B cell (primary cell): ENCODE measurements around the gene MCM3AP. TPM values are rescaled to one million over a fixed set of nuclear protein-coding genes. Genes with fewer than 3 reads are reported as not detected.

Experiments
- ATAC-seq: fragments of 200-7000 bp; cut with Tn5 transposase; one replicate; pipeline ENCODE4 v1.10.0; 2021; ENCODE audit warnings: low read depth, mild to moderate bottlenecking, moderate number of reproducible peaks, moderate library complexity
- CTCF ChIA-PET: fragments of 350-600 bp; sonication (Branson Sonifier 250); formaldehyde crosslinking; loops from one replicate; lab custom pipeline; 2021; ENCODE audit warnings: antibody characterized with exemption, inconsistent platforms; lab: Charles Lee
- POLR2A ChIA-PET: fragments of 350-600 bp; sonication (Branson Sonifier 250); formaldehyde crosslinking; loops from one replicate; lab custom pipeline; 2021; ENCODE audit warnings: antibody characterized with exemption; lab: Charles Lee
- DNase-seq: peaks from one replicate; pipeline ENCODE4 v3.0.0; 2013
- H2AFZ ChIP-seq: 2 replicates; pipeline ENCODE4 v1.6.1; 2012; ENCODE audit warnings: mild to moderate bottlenecking, low read depth, low read length; ENCODE audit not compliant: insufficient read depth, poor library complexity, severe bottlenecking
- H3K27ac ChIP-seq, 2 donors: 1 replicate in 1 of 2; 2 replicates in 1 of 2; pipeline ENCODE4 v1.5.1; 2012 to 2013; ENCODE audit warnings: low read length in 2 of 2, mild to moderate bottlenecking in 2 of 2, moderate library complexity in 1 of 2
- H3K27me3 ChIP-seq, 4 experiments: fragments of 200-600 bp in 1 of 4; sonication (generic) in 1 of 4; replicated peaks in 1 of 4; 1 replicate in 2 of 4; 2 replicates in 2 of 4; pipeline versions ENCODE4 v1.6.1 to v1.7.0; 2013 to 2016; ENCODE audit warnings: low read length in 3 of 4, mild to moderate bottlenecking in 2 of 4, mixed read lengths in 1 of 4, moderate library complexity in 1 of 4; ENCODE audit not compliant: insufficient read depth in 4 of 4, control insufficient read depth in 3 of 4; ENCODE audit errors: control extremely low read depth in 1 of 4
- H3K36me3 ChIP-seq, 2 experiments: replicated peaks in 1 of 2; 1 replicate in 1 of 2; 2 replicates in 1 of 2; pipeline versions ENCODE4 v1.6.1 to v1.7.1; 2013; ENCODE audit warnings: low read length in 1 of 2; ENCODE audit not compliant: insufficient read depth in 2 of 2, control insufficient read depth in 1 of 2; ENCODE audit errors: control extremely low read depth in 1 of 2, extremely low read depth in 1 of 2
- H3K4me1 ChIP-seq, 2 donors: fragments of 200-600 bp in 1 of 2; sonication (generic) in 1 of 2; 1 replicate in 1 of 2; 2 replicates in 1 of 2; pipeline versions ENCODE4 v1.5.1 to v1.6.1; 2013 to 2017; ENCODE audit warnings: low read length in 2 of 2; ENCODE audit not compliant: control insufficient read depth in 2 of 2, insufficient read depth in 2 of 2
- H3K4me2 ChIP-seq: replicated peaks from 2 replicates; pipeline ENCODE3; 2012; ENCODE audit warnings: mild to moderate bottlenecking, low read depth, low read length; ENCODE audit not compliant: poor library complexity, severe bottlenecking
- H3K4me3 ChIP-seq, 5 experiments: fragments of 200-600 bp in 1 of 5; sonication (generic) in 1 of 5; 1 replicate in 3 of 5; 2 replicates in 2 of 5; pipeline versions ENCODE4 v1.5.1 to v1.7.0; 2011 to 2016; ENCODE audit warnings: low read length in 4 of 5, mild to moderate bottlenecking in 4 of 5, low read depth in 2 of 5, control low read depth in 1 of 5, moderate library complexity in 1 of 5; ENCODE audit not compliant: insufficient read depth in 1 of 5; ENCODE audit errors: control extremely low read depth in 1 of 5, extremely low read depth in 1 of 5
- H3K79me2 ChIP-seq: fragments of 200-600 bp; sonication (generic); one replicate; pipeline ENCODE4 v1.6.0; 2016; ENCODE audit warnings: low read length; ENCODE audit not compliant: control insufficient read depth, insufficient read depth
- H3K9ac ChIP-seq: fragments of 200-600 bp; sonication (generic); 2 replicates; pipeline ENCODE4 v1.6.1; 2017; ENCODE audit warnings: mild to moderate bottlenecking, low read length, moderate library complexity
- H3K9me3 ChIP-seq, 3 donors: one replicate each; pipeline versions ENCODE4 v1.6.1 to v1.7.1; 2013; ENCODE audit warnings: low read length in 2 of 3; ENCODE audit not compliant: control insufficient read depth in 2 of 3, insufficient read depth in 1 of 3; ENCODE audit errors: control extremely low read depth in 1 of 3
- H4K20me1 ChIP-seq: 2 replicates; pipeline ENCODE4 v1.6.0; 2012; ENCODE audit warnings: mild to moderate bottlenecking, low read length; ENCODE audit not compliant: insufficient read depth, control insufficient read depth, poor library complexity, severe bottlenecking
- H3K27ac Mint-ChIP-seq: one replicate; pipeline ENCODE4 v1.8.0; 2021; ENCODE audit warnings: mixed read lengths
- H3K27me3 Mint-ChIP-seq: one replicate; pipeline ENCODE4 v1.8.0; 2021; ENCODE audit warnings: mixed read lengths
- H3K4me1 Mint-ChIP-seq: one replicate; pipeline ENCODE4 v1.8.0; 2021; ENCODE audit warnings: mixed read lengths
- H3K4me3 Mint-ChIP-seq: one replicate; pipeline ENCODE4 v1.8.0; 2021; ENCODE audit warnings: mixed read lengths
- H3K9me3 Mint-ChIP-seq: one replicate; pipeline ENCODE4 v1.8.0; 2022; ENCODE audit warnings: mixed read lengths; ENCODE audit not compliant: insufficient read depth
- EZH2 ChIP-seq: IDR thresholded peaks from 2 replicates; pipeline ENCODE4 v1.6.1; 2012; ENCODE audit warnings: borderline replicate concordance, low read depth, mild to moderate bottlenecking, moderate library complexity, low read length; ENCODE audit not compliant: insufficient read depth, poor library complexity, severe bottlenecking
- WGBS: methylation state at CpG from one replicate; pipeline ENCODE4 v1.1.5; 2013; ENCODE audit warnings: missing lambda C conversion rate; ENCODE audit not compliant: insufficient coverage; 5-methylcytosine and 5-hydroxymethylcytosine counted together
- intact Hi-C: fragments of 100-400 bp; cut with micrococcal nuclease; formaldehyde crosslinking; loops from one replicate; pipeline ENCODE4 v1.10.0; 2022
- polyA plus RNA-seq: library from polyadenylated mRNA; depleted of rRNA; stranded (reverse); fragments of >200 nt; gene quantifications from 2 replicates; pipeline ENCODE4 v1.2.3, GENCODE V29; 2012
- total RNA-seq, 2 donors: library from RNA; stranded (reverse); fragments of 120-200 nt in 1 of 2; gene quantifications; 1 replicate in 1 of 2; 2 replicates in 1 of 2; pipeline versions ENCODE4 v1.2.3 to v1.2.4, GENCODE V29; 2013 to 2022
- TF ChIP-seq, protein P1 (sequence below): fragments of 200-600 bp; IDR thresholded peaks from one replicate; pipeline ENCODE4 v1.8.0; 2022; ENCODE audit warnings: antibody characterized with exemption, mild to moderate bottlenecking

Gene MCM3AP
- total and polyA plus RNA-seq, 2 donors (not counting 1 experiment from before 2014, with no cell fraction given), result 61.7 to 180 TPM

DNA sequence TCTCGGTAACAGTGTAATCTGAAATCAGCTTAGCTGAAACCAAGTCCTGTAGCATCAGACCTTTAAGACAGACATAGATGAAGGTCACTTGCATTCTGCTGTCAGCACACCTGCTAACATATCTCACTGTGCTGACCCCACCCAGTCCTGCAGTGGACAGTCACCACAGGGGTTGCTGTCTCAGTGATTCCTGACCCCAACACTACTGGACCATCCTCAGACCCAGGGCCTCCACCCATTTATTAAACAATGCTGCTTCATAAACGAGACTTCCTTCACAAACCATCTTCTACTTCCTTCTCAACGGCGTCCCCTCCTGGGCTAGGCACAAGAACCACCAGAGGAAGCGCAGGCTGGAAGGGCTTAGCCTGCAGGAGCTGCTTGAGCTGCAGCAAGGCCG, 39.1 kb downstream of the MCM3AP start:
- CTCF ChIA-PET, result no interaction called here
- Histone ChIP-seq H3K36me3 (peaks cover 5 to 87% of the 10 kb centered on the region in 2 experiments), H3K4me3 (no peak overlapping the region), H3K79me2 (peaks cover 22% of the 10 kb centered on the region), H4K20me1 (peaks cover 9% of the 10 kb centered on the region), H3K4me2 (no peak overlapping the region), H3K27ac (no peak overlapping the region), H3K9me3 (no peaks in the 10 kb centered on the region), H3K4me1 (no peaks in the 10 kb centered on the region), H3K9ac (no peak overlapping the region), H2AFZ (no peak overlapping the region), H3K27me3 (no peaks in the 10 kb centered on the region)
- H3K9me3 Mint-ChIP-seq, result no peaks in the 10 kb centered on the region
- 94% methylated on average over 6 of the region's 6 CpGs for WGBS
- no peak overlapping the region for H3K4me3 Mint-ChIP-seq
- no peaks in the 10 kb centered on the region for H3K27me3 Mint-ChIP-seq
- TF ChIP-seq EZH2, result no peak
- TF ChIP-seq, protein P1, sequence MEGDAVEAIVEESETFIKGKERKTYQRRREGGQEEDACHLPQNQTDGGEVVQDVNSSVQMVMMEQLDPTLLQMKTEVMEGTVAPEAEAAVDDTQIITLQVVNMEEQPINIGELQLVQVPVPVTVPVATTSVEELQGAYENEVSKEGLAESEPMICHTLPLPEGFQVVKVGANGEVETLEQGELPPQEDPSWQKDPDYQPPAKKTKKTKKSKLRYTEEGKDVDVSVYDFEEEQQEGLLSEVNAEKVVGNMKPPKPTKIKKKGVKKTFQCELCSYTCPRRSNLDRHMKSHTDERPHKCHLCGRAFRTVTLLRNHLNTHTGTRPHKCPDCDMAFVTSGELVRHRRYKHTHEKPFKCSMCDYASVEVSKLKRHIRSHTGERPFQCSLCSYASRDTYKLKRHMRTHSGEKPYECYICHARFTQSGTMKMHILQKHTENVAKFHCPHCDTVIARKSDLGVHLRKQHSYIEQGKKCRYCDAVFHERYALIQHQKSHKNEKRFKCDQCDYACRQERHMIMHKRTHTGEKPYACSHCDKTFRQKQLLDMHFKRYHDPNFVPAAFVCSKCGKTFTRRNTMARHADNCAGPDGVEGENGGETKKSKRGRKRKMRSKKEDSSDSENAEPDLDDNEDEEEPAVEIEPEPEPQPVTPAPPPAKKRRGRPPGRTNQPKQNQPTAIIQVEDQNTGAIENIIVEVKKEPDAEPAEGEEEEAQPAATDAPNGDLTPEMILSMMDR, result no peak
- H3K4me1 Mint-ChIP-seq, result peaks cover 11% of the 10 kb centered on the region
- no peak overlapping the region for H3K27ac Mint-ChIP-seq
- POLR2A ChIA-PET, result no interaction called here
- intact Hi-C loops, result no loop called here
- ATAC-seq (no peak), DNase-seq (no peak)

DNA sequence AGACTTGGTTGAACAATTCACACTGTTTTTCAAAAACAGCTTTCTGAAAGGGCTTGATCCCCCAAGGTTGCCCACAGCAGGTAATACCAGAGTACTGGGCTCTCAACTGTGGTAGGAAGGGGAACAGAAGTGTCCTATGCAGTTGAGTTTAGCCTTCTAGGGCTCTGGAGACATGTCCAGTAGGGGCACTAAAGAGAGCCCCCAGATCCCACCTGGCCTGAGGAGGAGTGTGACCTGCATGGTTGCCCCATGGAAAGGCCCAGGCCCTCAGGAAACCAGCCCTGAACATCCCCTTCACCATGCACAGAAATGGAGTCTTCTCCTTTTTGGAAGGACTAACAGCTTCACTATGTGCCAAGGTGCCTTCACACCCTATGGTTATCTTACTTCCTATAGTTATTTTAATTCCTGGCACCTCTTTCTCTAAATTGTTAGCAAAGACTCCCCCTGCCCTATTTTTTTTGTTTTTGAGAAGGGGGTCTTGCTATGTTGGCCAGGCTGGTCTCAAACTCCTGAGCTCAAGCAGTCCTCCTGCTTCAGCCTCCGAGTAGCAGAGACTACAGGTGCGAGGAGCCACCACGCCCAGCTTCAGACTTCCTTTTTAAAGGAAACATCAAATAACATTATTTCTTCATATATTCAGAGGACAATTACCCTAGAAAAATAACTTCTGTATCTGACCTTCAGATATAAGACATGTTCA, 40.0 kb downstream of the MCM3AP start:
- peaks cover 7% of the 10 kb centered on the region for H3K4me1 Mint-ChIP-seq
- TF ChIP-seq, protein P1, result no peak
- no peak for TF ChIP-seq EZH2
- H3K27ac Mint-ChIP-seq, result no peak overlapping the region
- Histone ChIP-seq H2AFZ (no peak overlapping the region), H3K27ac (no peak overlapping the region), H4K20me1 (peaks cover 9% of the 10 kb centered on the region), H3K27me3 (no peaks in the 10 kb centered on the region), H3K79me2 (peaks cover 22% of the 10 kb centered on the region), H3K9me3 (no peaks in the 10 kb centered on the region), H3K36me3 (peaks cover 5 to 87% of the 10 kb centered on the region in 2 experiments), H3K4me2 (no peak overlapping the region), H3K4me3 (no peak overlapping the region), H3K9ac (no peak overlapping the region), H3K4me1 (no peaks in the 10 kb centered on the region)
- no peaks in the 10 kb centered on the region for H3K9me3 Mint-ChIP-seq
- ATAC-seq (no peak), DNase-seq (no peak)
- H3K4me3 Mint-ChIP-seq, result no peak overlapping the region
- H3K27me3 Mint-ChIP-seq, result no peaks in the 10 kb centered on the region
- 67% methylated on average over 3 of the region's 3 CpGs for WGBS
- ChIA-PET CTCF (no interaction called here), POLR2A (no interaction called here)
- intact Hi-C loops, result no loop called here
